Left hindlimb (tissue), 1 donor: Measurements from ENCODE around the gene SH3RF3.

Experiments used
- DNase-seq: peaks from one replicate; pipeline ENCODE4 v3.0.0-alpha.2; 2018

Gene SH3RF3

DNA sequence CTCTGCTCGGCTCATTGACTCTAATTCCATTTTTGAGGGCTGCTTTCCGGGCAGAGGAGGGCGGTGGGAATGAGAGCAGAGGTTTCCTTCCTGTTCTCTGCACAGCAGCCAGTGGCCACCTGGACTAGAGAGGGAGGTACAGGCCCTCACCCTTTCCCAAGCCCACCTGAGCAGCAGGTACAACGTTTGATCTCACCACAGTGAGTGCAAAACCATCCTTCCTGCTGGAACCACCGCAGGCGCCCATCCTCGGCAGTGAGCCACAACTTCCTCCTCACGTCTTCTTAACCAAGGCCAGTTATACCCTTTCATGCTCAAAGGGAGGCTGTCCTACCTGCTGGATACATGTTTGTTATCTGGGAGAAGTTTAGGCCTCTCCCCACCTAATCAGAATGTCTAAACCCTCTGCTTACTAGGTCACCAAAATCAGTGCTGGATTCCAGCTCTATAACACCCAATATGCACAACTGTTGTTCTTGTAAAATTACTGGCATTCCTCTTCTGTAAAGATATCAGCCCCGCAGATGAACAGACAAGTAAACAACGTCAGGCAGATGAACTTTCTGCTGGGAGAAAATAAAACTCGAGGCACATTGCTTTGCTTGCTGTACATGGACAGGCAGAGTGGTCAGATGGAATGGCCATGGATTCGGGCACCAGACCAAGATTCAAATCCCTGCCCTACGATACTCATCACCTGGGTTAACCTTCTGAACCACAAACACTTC lies 191.4 kb downstream of the SH3RF3 start:
- no peak for DNase-seq

DNA sequence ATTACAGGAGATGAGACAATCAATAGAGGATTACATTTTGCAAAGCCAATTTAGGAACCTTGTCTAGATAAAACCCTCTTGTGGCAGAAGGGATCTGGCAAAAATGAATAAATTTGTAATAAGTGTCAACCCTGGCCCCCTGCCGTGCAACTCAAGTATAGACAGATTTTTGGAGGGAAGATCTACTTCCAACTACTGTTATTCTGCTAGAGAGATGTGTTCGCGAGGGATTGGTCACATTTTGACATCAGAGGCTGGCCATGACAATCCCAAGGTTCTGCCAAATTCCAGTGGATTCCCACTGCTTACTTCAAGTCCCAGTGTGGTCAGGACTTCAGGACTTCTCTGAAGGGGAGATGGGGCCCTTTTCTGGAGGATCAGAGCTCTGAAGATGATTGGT lies 192.6 kb downstream of the SH3RF3 start:
- no peak for DNase-seq

DNA sequence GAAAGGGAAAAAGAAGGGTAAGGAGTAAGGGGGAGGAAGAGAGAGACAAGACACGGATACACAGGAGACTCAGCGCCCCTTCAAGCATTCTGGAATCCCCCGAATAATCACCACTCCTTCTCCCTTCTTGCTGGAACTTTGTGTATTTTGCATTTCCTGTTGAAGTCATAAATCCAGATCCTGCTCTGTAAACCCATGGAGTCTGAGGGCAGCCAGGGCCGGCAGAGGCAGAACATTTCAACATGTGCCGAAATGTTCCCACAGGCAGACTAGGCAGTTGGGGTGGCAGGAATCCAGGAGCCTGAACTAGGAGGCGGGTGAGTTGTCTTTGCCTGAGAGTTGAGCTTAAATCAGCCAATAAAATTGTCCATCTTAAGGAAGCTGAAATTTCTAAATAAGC lies 193.1 kb downstream of the SH3RF3 start:
- peak; percentile 86 for DNase-seq

DNA sequence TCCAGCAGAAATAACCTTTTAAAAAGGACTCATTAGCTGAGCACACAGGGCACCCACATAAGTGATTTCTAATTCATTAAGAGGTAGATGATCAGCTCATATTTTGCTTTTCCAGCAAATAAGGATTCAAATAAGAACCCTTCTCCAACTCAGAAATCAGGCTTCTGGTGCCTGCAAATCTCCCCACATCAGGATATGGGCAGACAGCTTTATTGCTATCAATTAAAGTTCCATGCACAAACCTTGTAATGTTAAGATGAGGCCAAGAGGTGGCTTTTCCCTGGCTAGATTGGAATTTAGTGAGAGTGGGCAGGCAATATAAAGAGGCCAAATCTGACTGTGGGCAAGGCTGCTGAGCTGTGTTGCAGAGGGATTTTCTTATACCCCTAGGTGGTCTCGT lies 193.6 kb downstream of the SH3RF3 start:
- no peak for DNase-seq

DNA sequence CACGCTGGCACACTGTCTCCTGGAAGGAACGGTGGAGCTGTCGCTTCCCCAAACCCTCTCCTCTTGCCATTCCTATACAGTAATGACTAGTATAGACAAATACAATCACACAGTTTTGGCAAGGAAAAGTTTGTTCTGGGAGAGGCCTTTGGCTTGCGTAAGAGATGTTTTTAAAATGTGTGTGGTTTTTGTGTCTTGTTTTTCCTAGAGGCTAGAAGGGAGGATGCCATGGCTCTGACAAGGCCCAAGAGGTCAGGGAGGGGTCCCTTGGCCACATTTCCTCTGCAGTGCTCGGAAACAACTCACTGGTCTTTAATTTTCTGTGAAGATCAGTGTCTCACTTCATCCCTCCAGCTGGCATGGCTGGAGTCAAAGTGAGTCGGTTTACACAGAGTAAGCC lies 195.9 kb downstream of the SH3RF3 start:
- peak; percentile 90 for DNase-seq

DNA sequence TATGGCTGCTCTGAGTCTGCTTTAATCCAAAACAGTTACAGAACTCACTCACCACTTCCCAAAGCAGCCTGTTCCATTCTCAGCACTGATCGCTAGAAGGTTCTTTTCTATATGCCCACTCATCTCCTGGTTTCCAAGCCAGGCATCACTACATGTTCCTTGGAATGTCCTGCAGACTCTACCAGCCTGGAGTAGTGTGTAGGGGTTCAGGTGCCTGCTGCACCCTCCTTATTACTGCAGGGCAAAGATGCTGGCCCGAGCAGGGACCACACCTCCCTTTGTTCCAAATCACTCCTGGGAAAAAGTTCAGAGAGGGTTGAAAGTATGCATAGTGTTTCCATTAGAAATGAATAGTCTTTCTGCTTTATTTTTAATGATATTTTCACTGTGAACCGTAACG lies 196.6 kb downstream of the SH3RF3 start:
- no peak for DNase-seq

DNA sequence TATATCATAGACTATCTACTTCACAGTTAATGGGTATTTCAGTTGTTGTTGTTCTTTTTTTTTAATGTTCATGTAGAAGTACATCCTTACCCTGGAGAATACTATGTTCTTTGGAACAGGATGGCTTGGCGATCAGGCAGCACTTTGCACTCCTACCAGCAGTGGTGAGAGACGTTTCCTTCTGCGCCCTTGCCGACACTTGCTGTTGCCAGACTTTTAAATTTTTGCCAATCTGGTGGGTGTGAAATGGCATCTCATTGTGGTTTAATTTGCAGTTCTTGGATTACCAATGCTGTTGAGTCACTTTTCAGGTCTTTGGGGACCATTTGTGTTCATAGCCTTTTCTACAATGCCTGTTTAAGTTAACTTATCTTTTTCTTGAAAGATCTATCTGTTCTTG lies 197.3 kb downstream of the SH3RF3 start:
- no peak for DNase-seq

DNA sequence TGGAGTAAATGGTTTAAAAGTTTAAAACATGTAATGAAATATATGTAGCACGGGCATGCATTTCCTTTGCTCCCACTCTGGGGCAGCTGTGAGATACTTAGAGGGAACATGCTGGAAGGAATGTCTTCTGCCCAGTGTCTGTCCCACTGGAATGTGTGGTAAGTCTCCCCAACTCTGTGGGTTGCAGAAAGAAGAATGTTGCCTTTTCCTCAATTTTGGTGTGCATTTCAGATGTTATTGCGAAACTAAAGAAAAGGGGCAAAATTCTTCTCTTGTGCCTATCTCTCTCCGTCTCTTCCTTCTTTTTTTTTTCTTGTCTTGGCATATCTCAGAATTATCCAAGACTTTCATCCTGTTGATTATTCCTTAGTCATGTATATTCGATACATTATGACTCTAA lies 201.1 kb downstream of the SH3RF3 start:
- DNase-seq = no peak

DNA sequence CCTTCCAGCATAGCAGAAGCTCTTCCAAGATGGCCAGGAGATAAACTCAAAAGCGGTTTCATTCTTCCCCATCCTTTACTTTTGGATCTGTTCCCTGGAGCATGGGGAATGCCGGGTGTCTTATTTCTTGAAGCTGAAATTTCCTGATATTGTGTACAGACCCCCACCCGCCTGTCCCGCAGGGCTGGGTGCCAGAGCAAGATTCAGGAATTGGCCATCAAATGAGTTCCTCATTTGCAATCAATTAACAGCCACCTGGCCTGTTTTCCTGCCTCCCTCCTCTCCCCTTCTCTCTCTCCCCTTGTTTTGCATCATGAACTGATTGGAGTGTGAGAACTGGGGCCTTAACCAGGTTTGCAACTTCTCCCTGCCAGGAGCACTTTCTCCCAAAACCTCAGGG lies 202.1 kb downstream of the SH3RF3 start:
- DNase-seq = peak; percentile 49

DNA sequence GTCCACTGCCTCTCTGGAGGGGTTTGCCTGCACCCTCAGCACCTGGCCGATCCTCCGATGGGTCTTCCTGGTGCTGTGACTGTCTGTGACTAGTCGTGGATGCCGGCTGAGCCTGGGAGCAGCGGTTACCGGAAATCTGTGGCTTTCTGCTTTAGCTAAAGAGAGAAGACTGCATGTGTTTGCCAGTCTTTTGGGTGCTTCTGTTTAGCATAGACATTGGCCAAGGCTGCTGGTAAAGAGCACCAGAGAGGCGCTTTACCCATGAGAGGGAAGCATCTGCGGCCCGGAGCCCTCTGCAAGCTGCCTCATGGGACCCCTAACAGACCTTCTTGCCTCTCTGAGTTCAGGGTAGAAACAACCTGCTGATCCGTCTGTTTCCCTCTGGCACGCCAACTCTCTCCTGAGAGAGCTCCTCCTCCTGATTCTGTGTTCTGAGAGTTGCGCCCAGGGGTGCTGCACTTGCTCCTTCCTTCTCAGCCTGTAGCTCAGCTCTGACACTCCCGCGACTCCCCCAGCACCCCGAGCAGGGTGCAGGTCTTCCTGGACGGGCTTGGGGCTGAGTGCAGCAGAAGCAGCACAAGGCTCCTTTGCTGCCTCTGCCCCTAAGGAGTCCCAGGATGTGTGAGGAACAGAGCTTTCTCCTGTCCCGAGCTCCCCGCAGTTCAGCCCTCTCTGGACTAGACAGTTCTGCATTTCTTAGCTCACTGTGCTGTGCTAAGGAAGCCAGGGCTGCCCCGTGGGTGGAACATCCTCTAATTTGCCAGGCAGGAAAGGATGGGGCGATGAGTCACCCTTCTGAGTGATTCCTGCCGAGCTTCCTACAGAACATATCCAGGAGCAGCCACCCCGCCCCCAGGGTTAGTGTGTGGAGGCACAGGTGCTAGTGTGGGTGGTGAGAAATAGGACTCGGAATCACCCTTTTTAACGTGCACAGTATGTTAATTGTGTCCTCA lies 203.2 kb downstream of the SH3RF3 start:
- DNase-seq = peak; percentile 73

DNA sequence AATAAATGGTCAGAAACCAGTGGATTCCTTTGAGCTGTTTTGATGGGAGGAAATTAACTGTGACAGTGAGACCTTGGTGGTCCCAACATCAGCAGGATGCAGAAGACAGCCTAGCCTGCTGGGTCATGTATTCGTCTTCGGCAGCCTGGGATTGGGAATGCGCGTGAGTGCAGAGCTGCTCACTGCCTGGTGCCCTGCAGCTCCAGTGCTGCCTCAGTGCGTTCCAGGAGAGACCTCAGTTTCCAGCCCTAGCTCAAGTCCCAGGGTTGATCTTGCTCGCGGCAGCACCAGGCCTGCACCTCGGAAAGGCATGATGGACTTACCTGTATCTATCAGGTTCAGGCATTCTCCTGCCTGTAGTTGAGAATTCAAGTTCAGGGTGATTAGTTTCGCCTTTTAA lies 203.9 kb downstream of the SH3RF3 start:
- no peak for DNase-seq

DNA sequence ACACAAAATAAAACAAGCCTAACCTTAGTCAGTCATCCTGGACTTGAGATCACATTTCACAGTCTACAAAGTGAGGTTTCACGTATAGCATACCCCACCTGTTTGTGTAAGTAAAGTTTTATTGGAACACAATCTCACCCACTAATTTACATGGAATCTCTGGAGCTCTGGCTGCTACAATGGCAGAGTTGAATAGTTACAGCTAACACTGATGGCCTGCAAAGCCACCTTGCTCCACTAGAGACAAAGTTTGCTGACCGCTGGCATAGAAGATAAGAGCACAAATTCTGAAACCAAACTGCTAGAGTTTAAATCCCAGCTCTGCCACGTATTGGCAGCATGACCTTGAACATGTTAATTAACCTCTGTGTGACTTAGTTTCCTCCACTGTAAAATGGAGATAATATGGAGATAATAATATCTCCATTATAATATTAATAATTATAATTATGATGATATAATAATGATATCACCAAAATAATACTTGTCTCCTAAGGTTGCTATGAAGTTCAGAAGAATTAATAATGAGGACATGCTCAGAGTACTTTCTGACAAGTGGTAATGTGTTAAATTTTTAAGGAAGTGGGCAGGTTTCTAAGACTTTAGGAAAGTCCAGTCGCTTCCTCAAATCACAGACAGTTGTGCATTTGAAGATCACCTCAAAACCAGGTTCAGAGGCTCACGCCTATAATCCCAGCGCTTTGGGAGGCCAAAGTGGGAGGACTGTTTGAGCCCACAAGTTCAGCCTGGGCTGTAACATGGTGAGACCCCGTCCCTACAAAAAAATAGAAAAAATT lies 204.6 kb downstream of the SH3RF3 start:
- DNase-seq = no peak

DNA sequence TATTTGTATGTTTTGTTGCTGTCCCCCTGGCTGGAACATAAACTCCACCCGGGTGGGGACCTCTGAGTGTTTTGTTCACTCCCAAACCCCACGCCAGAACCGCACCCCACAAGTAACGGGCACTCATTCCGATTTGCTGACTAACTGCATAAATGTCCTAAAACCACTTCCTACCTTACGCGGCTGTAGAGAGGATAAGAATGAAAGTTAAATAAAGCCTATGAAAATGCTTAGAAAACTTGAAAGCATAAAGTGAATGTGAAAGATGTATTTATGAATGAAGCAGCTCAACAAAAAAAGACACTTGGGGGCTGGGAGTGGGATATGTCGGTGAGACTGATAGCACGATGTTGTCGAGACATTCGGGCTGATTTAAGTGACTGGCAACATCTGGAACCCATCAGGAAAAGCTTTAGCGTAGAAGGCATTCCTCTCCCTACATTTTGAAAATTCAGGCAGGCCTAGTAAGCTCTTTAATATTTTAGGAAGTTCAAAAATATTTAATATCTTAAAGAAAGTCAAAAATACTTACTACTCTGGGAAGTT lies 206.7 kb downstream of the SH3RF3 start:
- DNase-seq = peak; percentile 49

DNA sequence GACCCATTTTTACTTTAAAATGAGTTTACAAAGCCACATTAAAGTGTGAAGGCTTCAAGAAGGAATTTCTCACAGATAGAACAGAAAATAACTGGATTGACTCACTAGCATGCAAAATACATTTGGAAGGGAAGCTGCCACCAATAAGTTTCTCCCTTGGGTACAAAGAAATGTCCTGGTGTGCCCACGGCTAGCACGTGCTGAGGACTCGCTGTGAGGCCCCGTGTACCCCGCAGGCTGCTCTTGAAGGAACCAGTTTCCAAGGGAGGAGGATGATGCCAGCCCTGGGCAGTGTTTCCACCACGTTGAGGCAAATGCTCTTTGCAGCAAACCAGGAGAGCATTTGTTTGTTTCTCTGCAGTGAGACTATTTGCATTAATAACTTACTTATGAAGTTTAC lies 207.3 kb downstream of the SH3RF3 start:
- DNase-seq = no peak

DNA sequence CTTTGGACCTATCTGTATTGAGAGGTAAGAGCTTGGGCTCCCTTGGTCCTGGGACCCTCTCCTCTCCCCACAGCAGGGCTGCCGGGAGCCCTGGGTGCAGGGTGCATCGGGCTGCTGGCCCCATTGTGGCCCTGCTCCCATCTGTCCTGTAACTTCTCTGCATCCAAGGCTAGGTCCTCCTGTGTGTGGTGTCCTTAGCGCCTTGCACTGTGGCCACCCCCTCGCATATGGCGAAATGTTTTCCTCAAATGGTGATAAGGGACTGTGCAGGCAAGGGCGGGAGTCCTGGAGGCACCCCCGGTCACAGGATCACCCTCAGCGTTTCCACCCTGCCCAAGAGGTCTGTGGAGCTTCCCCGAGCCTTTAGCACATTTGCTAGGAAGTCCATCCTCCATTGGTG lies 208.2 kb downstream of the SH3RF3 start:
- no peak for DNase-seq

DNA sequence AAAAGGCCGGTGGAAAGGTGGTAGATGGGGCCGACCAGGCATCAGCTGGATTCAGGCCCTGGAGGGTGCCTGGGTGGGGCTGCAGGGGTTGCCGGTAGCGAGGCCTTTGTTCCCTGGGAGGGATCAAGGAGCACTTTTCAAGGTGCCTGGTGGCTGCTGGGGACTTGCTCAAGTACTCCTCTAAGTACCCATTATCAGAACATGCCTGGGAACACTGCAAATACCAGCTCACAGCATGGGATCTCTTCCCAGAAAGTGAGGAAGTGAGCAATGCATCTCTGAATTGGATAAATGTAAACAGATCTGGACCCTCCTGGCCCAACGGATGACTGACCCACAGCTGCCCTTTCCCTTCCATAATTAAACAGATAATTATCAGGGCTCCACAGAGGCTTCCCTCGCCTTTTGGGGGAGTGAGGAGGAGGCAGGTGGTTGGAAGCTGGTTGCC lies 210.5 kb downstream of the SH3RF3 start:
- DNase-seq = no peak

DNA sequence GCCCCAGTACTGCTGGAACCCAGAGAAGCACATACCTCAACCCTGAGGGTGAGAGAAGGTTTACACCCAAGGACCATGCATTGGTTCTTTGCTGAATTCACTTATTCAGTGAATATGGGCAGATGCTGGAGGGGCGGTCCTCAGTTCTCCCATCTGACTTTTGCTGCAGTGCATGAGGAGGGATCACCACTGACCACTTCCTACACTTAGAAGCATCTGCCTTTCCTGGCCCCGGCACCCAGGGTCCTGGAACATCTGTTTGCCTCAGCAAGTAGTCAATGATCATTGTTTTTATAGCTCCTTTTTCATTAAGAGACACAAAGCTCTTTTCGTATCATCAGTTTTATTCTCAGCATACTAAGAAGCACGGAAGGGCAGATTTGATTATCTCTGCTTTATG lies 211.4 kb downstream of the SH3RF3 start:
- no peak for DNase-seq

DNA sequence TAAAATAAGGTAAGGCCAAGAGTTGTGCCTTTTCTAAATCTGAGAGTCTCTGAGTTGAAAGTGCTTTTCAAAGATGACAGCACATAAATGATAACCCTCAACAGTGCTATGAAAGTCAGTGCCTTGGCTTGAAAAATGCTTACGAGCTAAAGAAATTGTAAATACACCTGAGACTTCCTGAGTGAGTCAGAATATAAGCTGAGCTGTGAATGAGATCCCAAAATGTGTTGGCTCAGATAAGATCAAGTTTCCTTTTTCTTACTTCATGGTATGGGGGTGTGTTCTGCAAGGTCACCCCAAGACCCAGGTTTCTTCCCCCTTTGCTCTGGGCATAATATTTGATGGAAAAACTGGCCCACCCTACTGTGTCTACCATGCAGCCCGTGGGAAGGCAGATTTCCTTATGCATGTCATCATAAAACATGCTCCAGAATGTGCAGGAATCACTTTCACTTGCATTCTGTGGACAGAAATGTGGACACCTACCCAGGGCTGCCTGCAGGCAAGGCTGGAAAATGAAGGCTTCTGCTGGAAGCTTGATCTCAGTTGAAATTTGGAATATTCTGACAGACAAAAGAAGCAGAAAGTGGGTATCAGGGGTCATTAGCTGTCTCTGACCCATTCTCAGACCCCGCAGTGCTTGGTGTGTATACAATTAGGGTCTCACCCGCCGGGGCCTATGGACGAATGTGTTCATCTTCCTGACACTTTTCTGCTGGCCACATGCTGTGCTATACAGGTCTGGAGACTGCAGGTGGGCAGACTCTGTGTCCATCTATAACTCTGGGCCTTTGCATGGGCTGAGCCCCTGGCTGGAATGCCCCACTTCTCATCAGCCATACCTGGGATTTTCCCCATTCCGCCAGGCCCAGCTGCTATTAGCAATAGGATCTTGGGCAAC lies 212.6 kb downstream of the SH3RF3 start:
- DNase-seq = no peak

DNA sequence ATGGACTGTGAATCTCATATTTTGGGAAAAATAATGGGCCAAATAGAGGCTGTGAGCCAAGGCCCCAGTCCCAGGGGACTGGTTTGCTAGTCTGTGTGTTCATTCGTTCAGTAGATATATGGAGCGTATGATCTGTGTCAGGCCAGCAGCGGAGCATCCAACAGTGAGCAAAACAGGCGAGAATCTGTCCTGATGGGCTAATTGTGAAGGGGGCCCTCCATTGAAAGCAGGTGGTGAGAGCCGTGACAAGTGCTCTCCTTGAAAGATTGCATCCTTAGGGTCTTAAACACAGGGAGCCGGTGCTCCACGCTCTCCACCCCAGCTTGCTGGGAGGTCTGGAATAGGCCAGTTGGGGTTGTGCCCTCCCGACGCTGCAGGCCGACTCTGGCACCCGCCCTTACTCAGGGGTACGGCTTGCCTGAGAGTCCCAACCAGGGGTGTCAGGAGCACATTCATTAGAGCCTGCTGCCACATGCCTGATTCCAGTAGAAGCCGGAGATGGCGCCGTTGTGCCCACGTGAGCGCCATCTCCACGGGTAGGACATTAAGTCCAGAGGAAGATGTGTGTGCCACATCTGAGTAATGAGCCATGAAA lies 213.3 kb downstream of the SH3RF3 start:
- DNase-seq = no peak

DNA sequence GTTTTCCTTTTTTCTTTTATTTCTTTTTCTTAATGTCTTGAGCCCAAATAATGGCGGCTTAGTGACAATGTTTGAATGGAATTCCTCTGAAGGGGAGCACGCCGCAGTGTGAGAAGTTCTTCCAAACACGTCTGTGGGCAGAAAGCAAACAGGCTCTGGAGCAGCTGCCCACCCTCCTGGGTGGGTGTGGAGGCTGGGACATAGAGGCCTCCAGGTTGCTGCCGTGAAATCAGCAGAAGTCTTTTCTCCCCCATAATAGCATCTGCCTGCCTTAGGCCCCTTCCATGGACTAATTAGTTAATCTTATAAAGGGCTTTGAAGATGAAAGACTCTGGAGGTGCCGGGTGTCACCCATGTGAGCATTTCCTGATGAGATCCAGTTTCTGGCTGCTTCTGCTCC lies 213.9 kb downstream of the SH3RF3 start:
- no peak for DNase-seq

DNA sequence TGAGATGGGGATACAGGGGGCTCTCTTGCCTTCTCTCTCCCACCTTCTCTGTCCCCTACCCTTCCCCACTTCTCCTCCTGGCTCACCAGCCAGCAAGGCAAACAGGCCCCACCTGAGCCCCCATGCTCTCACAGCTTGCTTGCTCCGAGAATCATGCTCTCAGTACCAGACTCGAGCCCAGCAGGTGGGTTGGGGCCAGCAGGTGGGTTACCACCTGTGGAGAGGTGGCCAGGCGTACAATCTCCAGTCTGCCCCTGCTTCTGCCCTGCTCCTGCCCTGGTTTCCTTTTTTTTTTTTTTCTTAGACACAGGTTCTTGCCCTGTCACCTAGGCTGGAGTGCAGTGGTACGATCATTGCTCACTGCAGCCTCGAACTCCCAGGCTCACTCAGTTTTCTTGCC lies 214.5 kb downstream of the SH3RF3 start:
- DNase-seq = no peak
